GM23248 (cell line): Measurements from ENCODE around the gene DNAJC3. TPM values are rescaled to one million over a fixed set of nuclear protein-coding genes. Genes with fewer than 3 reads are reported as not detected.
A peak's percentile ranks its signal among the peaks of the same experiment; 100 is the strongest.

Experiments used
- DNase-seq: peaks from one replicate; pipeline ENCODE4 v3.0.0-alpha.2; 2015
- H2AFZ ChIP-seq: fragments of 200-600 bp; sonication (generic); 2 replicates; pipeline ENCODE4 v1.6.1; 2016; ENCODE audit warnings: antibody characterized with exemption
- H3F3A ChIP-seq: fragments of 200-600 bp; sonication (generic); 2 replicates; pipeline ENCODE4 v1.6.1; 2016; ENCODE audit warnings: mild to moderate bottlenecking, antibody characterized with exemption, mixed run types; ENCODE audit not compliant: insufficient read depth
- H3K27ac ChIP-seq: fragments of 200-600 bp; sonication (generic); 2 replicates; pipeline ENCODE4 v1.5.1; 2016; ENCODE audit warnings: mild to moderate bottlenecking
- H3K27me3 ChIP-seq: fragments of 200-600 bp; sonication (generic); replicated peaks from 2 replicates; pipeline ENCODE4 v1.6.1; 2016; ENCODE audit warnings: mild to moderate bottlenecking; ENCODE audit not compliant: insufficient read depth
- H3K36me3 ChIP-seq: fragments of 200-600 bp; sonication (generic); 2 replicates; pipeline ENCODE4 v1.6.1; 2016; ENCODE audit warnings: low read depth, mild to moderate bottlenecking
- H3K4me1 ChIP-seq: fragments of 200-600 bp; sonication (generic); 2 replicates; pipeline ENCODE4 v1.6.1; 2016; ENCODE audit warnings: mild to moderate bottlenecking; ENCODE audit not compliant: insufficient read depth
- H3K4me2 ChIP-seq: fragments of 200-600 bp; sonication (generic); one replicate; pipeline ENCODE4 v1.6.1; 2016; ENCODE audit warnings: mild to moderate bottlenecking; ENCODE audit not compliant: unreplicated experiment
- H3K4me3 ChIP-seq: fragments of 200-600 bp; sonication (generic); 2 replicates; pipeline ENCODE4 v1.5.1; 2016; ENCODE audit warnings: mild to moderate bottlenecking
- H3K79me2 ChIP-seq: fragments of 200-600 bp; sonication (generic); 2 replicates; pipeline ENCODE4 v1.6.1; 2016; ENCODE audit warnings: mild to moderate bottlenecking; ENCODE audit not compliant: insufficient read depth
- H3K9ac ChIP-seq: fragments of 200-600 bp; sonication (generic); 2 replicates; pipeline ENCODE4 v1.6.1; 2016; ENCODE audit warnings: mild to moderate bottlenecking
- H3K9me2 ChIP-seq: fragments of 200-600 bp; sonication (generic); 2 replicates; pipeline ENCODE4 v1.6.1; 2016; ENCODE audit warnings: mixed run types, mild to moderate bottlenecking, moderate library complexity; ENCODE audit not compliant: insufficient read depth
- H3K9me3 ChIP-seq: fragments of 200-600 bp; sonication (generic); one replicate; pipeline ENCODE4 v1.6.1; 2017; ENCODE audit warnings: low read depth
- H4K20me1 ChIP-seq: fragments of 200-600 bp; sonication (generic); 2 replicates; pipeline ENCODE4 v1.6.0; 2016; ENCODE audit not compliant: insufficient read depth
- EZH2 ChIP-seq: fragments of 200-600 bp; sonication (generic); IDR thresholded peaks from 2 replicates; pipeline ENCODE4 v1.6.1; 2018; ENCODE audit warnings: antibody characterized with exemption, mild to moderate bottlenecking; ENCODE audit not compliant: insufficient read depth, poor library complexity, severe bottlenecking
- EZH2phosphoT487 ChIP-seq: fragments of 200-600 bp; sonication (generic); IDR thresholded peaks from 2 replicates; pipeline ENCODE4 v1.6.1; 2018; ENCODE audit warnings: antibody characterized with exemption, moderate library complexity, mild to moderate bottlenecking, low read depth; ENCODE audit not compliant: insufficient read depth
- WGBS, 2 experiments: methylation state at CpG; one replicate each; pipeline ENCODE4 v1.1.6; 2015 to 2017; ENCODE audit warnings: low lambda C conversion rate in 2 of 2, low coverage in 1 of 2; ENCODE audit errors: missing lambda C conversion rate in 2 of 2; 5-methylcytosine and 5-hydroxymethylcytosine counted together
- in situ Hi-C: fragments of 300-500 bp; cut with MboI; formaldehyde crosslinking; loops from 2 replicates; pipeline ENCODE4 v1.15.0; 2020
- polyA plus RNA-seq: library from polyadenylated mRNA; unstranded; fragments of >200 nt; fragmentation: Nextera tagmentation; extraction: Ambion mirVana; gene quantifications from 2 replicates; pipeline ENCODE4 v1.2.1, GENCODE V29; 2016
- total RNA-seq: library from RNA; depleted of rRNA; stranded (reverse); fragments of >200 nt; shearing (Covaris generic); gene quantifications from 2 replicates; pipeline ENCODE4 v1.2.3, GENCODE V29; 2014; rRNA removed

DNAJC3 gene, protein sequence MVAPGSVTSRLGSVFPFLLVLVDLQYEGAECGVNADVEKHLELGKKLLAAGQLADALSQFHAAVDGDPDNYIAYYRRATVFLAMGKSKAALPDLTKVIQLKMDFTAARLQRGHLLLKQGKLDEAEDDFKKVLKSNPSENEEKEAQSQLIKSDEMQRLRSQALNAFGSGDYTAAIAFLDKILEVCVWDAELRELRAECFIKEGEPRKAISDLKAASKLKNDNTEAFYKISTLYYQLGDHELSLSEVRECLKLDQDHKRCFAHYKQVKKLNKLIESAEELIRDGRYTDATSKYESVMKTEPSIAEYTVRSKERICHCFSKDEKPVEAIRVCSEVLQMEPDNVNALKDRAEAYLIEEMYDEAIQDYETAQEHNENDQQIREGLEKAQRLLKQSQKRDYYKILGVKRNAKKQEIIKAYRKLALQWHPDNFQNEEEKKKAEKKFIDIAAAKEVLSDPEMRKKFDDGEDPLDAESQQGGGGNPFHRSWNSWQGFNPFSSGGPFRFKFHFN
- total RNA-seq: 42.1 and 42.4 TPM in 2 replicates
- polyA plus RNA-seq: 39.1 and 39.5 TPM in 2 replicates

DNA sequence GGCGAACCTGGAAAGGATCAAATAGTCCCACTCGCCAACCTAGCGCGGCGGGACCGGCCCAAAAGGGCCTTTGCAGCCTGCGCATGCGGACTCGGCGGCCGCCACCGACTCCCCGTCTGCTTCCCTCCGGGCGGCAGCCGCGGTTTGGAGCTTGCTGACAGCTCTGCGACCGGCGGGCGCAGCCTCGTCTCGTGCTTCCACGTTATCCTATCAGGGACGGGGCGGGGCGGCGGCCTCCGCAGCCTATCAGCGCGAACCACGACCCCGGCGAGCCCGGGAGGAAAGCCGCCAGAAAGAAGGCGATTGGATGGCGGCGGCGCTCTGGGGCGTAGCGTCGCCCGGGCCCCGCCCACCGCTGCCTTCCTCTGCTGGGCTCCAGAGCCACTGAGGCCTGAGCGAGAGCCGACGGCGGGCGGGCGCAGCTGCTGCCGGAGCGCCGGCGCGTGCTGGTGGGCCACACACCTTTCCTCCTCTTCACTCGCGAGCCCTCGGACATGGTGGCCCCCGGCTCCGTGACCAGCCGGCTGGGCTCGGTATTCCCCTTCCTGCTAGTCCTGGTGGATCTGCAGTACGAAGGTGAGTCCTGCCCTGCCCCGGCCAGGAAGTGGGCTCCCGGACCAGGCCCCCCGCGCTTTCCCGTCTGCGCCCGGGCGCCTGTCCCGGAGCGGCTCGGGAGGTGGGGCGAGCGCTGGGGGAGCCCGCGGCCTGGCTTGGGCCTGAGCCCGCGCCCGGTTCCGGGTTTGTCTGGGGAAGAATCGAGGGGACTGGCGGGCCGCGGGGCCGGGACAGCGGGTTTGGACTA lies at the start of gene DNAJC3:
DNAJC3 (plus strand) TSS at position 378 of the 802 bp plus-strand sequence; CDS start at position 495, 117 bp downstream.
- Histone ChIP-seq H4K20me1 (no peaks in the 10 kb centered on the region), H3K4me2 (peak within 1 kb of the TSS; percentile 86), H3K27ac (peak within 1 kb of the TSS; percentile 89), H3K9me2 (no peaks in the 10 kb centered on the region), H3F3A (peaks cover 16% of the 10 kb centered on the region), H3K27me3 (no peaks in the 10 kb centered on the region), H3K36me3 (no peaks in the 10 kb centered on the region), H3K9me3 (no peaks in the 10 kb centered on the region), H3K79me2 (peaks cover 58% of the 10 kb centered on the region), H3K4me3 (peak within 1 kb of the TSS; percentile 87), H3K9ac (peak within 1 kb of the TSS; percentile 90), H2AFZ (peak within 1 kb of the TSS; percentile 95), H3K4me1 (peaks cover 24% of the 10 kb centered on the region)
- in situ Hi-C loops: no loop called here
- 0 to 2% methylated on average over 74 to 75 of the region's 90 CpGs for WGBS, 2 experiments
- peak; percentile 100 for DNase-seq
- TF ChIP-seq EZH2phosphoT487 (no peak), EZH2 (no peak)

DNA sequence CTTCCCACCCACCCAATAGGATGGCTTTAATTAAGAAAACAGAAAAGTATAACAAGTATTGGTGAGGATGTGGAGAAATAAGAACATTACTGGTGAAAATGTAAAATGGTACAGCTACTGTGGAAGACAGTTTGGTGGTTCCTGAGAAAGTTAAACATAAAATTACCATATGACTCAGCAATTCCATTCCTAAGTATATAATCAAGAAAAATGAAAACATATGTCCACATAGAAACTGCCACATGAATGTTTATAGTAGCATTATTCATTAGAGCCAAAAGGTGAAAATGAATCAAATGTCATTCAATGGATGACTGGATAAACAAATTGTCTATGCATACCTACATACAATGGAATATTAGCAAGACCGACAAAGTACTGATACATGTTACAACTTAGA lies 49.3 kb upstream of the DNAJC3 start:
- no peak for TF ChIP-seq EZH2phosphoT487
- no peak for TF ChIP-seq EZH2
- in situ Hi-C loops: no loop called here
- DNase-seq: peak; percentile 76
- H3K9me3 ChIP-seq: no peaks in the 10 kb centered on the region
- H3K4me2 ChIP-seq: peak overlapping the region; percentile 41
- H3K36me3 ChIP-seq: peaks cover 59% of the 10 kb centered on the region
- H3K27me3 ChIP-seq: no peaks in the 10 kb centered on the region
- H3F3A ChIP-seq: peaks cover 14% of the 10 kb centered on the region; the same call in 1 of the 2 replicates
- peak overlapping the region; percentile 60 for H3K27ac ChIP-seq
- H2AFZ ChIP-seq: no peak overlapping the region
- no peaks in the 10 kb centered on the region for H4K20me1 ChIP-seq
- H3K79me2 ChIP-seq: peaks cover 10% of the 10 kb centered on the region
- no peak overlapping the region for H3K4me3 ChIP-seq
- no peaks in the 10 kb centered on the region for H3K9me2 ChIP-seq
- no peak overlapping the region for H3K9ac ChIP-seq
- 96% methylated on average over 1 of the region's 1 CpG for WGBS, 2 experiments
- peaks cover 12% of the 10 kb centered on the region for H3K4me1 ChIP-seq

DNA sequence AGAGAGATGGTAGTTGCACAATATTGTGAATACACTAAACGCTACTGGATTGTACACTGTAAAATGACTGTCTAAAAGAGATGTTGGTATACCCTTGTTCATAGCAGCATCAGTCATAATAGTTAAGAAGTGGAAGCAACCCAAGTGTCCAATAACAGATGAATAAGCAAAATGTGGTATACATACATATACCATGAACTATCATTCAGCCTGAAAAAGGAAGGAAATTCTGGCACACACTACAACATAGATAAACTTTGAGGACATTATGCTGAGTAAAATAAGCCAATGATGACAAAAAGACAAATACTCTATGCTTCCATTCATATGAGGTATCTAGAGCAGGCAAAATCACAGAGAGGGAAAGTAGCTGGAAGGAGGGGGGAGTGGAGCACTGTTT lies 48.5 kb upstream of the DNAJC3 start:
- no peak overlapping the region for H3K4me2 ChIP-seq
- no peak overlapping the region for H3K4me3 ChIP-seq
- 78 to 79% methylated on average over 1 of the region's 1 CpG for WGBS, 2 experiments
- H3K9ac ChIP-seq: no peak overlapping the region
- peaks cover 10% of the 10 kb centered on the region for H3K79me2 ChIP-seq
- peaks cover 14% of the 10 kb centered on the region; the same call in 1 of the 2 replicates for H3F3A ChIP-seq
- no peaks in the 10 kb centered on the region for H3K9me3 ChIP-seq
- no peaks in the 10 kb centered on the region for H3K27me3 ChIP-seq
- no peak for TF ChIP-seq EZH2
- no peak for TF ChIP-seq EZH2phosphoT487
- in situ Hi-C loops: no loop called here
- no peaks in the 10 kb centered on the region for H4K20me1 ChIP-seq
- H3K36me3 ChIP-seq: peaks cover 62% of the 10 kb centered on the region
- H2AFZ ChIP-seq: no peak overlapping the region
- no peak overlapping the region; the same call in 1 of the 2 replicates for H3K27ac ChIP-seq
- no peaks in the 10 kb centered on the region for H3K9me2 ChIP-seq
- no peak for DNase-seq
- peaks cover 12% of the 10 kb centered on the region for H3K4me1 ChIP-seq

DNA sequence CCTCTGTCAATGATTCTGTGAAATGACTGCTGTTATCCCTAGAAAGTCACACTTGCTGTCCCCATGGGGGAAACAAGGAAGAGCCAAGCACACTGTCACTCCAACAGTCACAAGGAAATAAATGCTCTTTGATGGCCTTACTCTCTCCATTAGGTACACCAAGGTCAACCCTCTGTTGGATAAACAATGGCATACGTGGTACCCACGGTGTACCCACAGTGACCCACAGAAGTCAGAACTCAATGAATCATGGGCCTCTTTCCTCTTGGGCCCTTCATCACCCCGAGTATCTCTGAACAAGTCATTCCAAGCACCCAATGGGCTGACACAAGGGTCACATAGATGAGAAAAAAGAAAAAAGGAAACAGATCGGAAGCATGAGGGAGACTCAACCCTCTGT lies 47.9 kb upstream of the DNAJC3 start:
- Histone ChIP-seq H3K36me3 (peaks cover 62% of the 10 kb centered on the region), H3K4me1 (peaks cover 12% of the 10 kb centered on the region), H4K20me1 (no peaks in the 10 kb centered on the region), H2AFZ (no peak overlapping the region), H3K9me3 (no peaks in the 10 kb centered on the region), H3K4me3 (no peak overlapping the region), H3K9ac (no peak overlapping the region), H3K79me2 (peaks cover 10% of the 10 kb centered on the region), H3F3A (peaks cover 14% of the 10 kb centered on the region; the same call in 1 of the 2 replicates), H3K27me3 (no peaks in the 10 kb centered on the region), H3K27ac (no peak overlapping the region), H3K4me2 (no peak overlapping the region), H3K9me2 (no peaks in the 10 kb centered on the region)
- TF ChIP-seq EZH2phosphoT487 (no peak), EZH2 (no peak)
- in situ Hi-C loops: no loop called here
- 100% methylated on average over 4 of the region's 4 CpGs for WGBS, 2 experiments
- no peak for DNase-seq
